ENCODE data around the gene PDE4D.
A peak's percentile ranks its signal among the peaks of the same experiment; 100 is the strongest.

Gene PDE4D

GRCh38 chr5:58938563-58939424, 954.7 kb downstream of the PDE4D start:
- DNase-seq, result no peak
- in situ Hi-C loops (cut with MboI; ENCODE audit: low pct_unique_long_range_greater_than_20kb, low sequenced_read_pairs), result no loop called here

GRCh38 chr5:58937031-58937681, 956.4 kb downstream of the PDE4D start:
- in situ Hi-C loops (cut with MboI; ENCODE audit: low pct_unique_long_range_greater_than_20kb, low sequenced_read_pairs), result no loop called here
- no peak for DNase-seq

- no peak for DNase-seq
- in situ Hi-C loops (cut with MboI; ENCODE audit: low pct_unique_long_range_greater_than_20kb, low sequenced_read_pairs), result no loop called here
Measured at GRCh38 chr5:58934629-58935097, 958.9 kb downstream of the PDE4D start.

- in situ Hi-C loops (cut with MboI; ENCODE audit: low pct_unique_long_range_greater_than_20kb, low sequenced_read_pairs), result no loop called here
- peak; percentile 39 for DNase-seq
Measured at GRCh38 chr5:58933891-58934628, 959.5 kb downstream of the PDE4D start.

GRCh38 chr5:58932057-58932612, 961.4 kb downstream of the PDE4D start:
- no peak for DNase-seq
- in situ Hi-C loops (cut with MboI; ENCODE audit: low pct_unique_long_range_greater_than_20kb, low sequenced_read_pairs), result no loop called here

- in situ Hi-C loops (cut with MboI; ENCODE audit: low pct_unique_long_range_greater_than_20kb, low sequenced_read_pairs), result no loop called here
- no peak for DNase-seq
Measured at GRCh38 chr5:58930520-58930919, 963.0 kb downstream of the PDE4D start.

GRCh38 chr5:58929726-58930125, 963.8 kb downstream of the PDE4D start:
- no peak for DNase-seq
- in situ Hi-C loops (cut with MboI; ENCODE audit: low pct_unique_long_range_greater_than_20kb, low sequenced_read_pairs), result no loop called here

GRCh38 chr5:58927938-58928337, 965.6 kb downstream of the PDE4D start:
- DNase-seq, result no peak
- in situ Hi-C loops (cut with MboI; ENCODE audit: low pct_unique_long_range_greater_than_20kb, low sequenced_read_pairs), result no loop called here

- in situ Hi-C loops (cut with MboI; ENCODE audit: low pct_unique_long_range_greater_than_20kb, low sequenced_read_pairs), result no loop called here
- no peak for DNase-seq
Measured at GRCh38 chr5:58927181-58927580, 966.3 kb downstream of the PDE4D start.

- in situ Hi-C loops (cut with MboI; ENCODE audit: low pct_unique_long_range_greater_than_20kb, low sequenced_read_pairs), result no loop called here
- DNase-seq, result no peak
Measured at GRCh38 chr5:58926541-58926935, 967.0 kb downstream of the PDE4D start.

GRCh38 chr5:58925627-58926540, 967.6 kb downstream of the PDE4D start:
- DNase-seq, result no peak
- in situ Hi-C loops (cut with MboI; ENCODE audit: low pct_unique_long_range_greater_than_20kb, low sequenced_read_pairs), result no loop called here

GRCh38 chr5:58924306-58924705, 969.2 kb downstream of the PDE4D start:
- no peak for DNase-seq
- in situ Hi-C loops (cut with MboI; ENCODE audit: low pct_unique_long_range_greater_than_20kb, low sequenced_read_pairs), result no loop called here

GRCh38 chr5:58923355-58923754, 970.2 kb downstream of the PDE4D start:
- DNase-seq, result no peak
- in situ Hi-C loops (cut with MboI; ENCODE audit: low pct_unique_long_range_greater_than_20kb, low sequenced_read_pairs), result no loop called here

GRCh38 chr5:58922461-58923171, 970.9 kb downstream of the PDE4D start:
- in situ Hi-C loops (cut with MboI; ENCODE audit: low pct_unique_long_range_greater_than_20kb, low sequenced_read_pairs), result no loop called here
- DNase-seq, result no peak

- in situ Hi-C loops (cut with MboI; ENCODE audit: low pct_unique_long_range_greater_than_20kb, low sequenced_read_pairs), result no loop called here
Measured at GRCh38 chr5:58921159-58921558, 972.4 kb downstream of the PDE4D start.

GRCh38 chr5:58919833-58920232, 973.7 kb downstream of the PDE4D start:
- DNase-seq, result no peak
- in situ Hi-C loops (cut with MboI; ENCODE audit: low pct_unique_long_range_greater_than_20kb, low sequenced_read_pairs), result no loop called here

More at GRCh38 chr5:58921159-58921558, 972.4 kb downstream of the PDE4D start:
- no peak for DNase-seq
